GM18858 (cell line): ENCODE results near the gene ENO2.
"Not testable (repeated sequence)": the region's sequence is repeated elsewhere in the genome, so short reads cannot be mapped to it uniquely, and the experiment has no call there.

ENCODE experiments used
- ATAC-seq: cut with Tn5 transposase; IDR thresholded peaks from one replicate; pipeline ENCODE4 v1.9.1; 2021; ENCODE audit not compliant: unreplicated experiment

ENO2 gene

DNA sequence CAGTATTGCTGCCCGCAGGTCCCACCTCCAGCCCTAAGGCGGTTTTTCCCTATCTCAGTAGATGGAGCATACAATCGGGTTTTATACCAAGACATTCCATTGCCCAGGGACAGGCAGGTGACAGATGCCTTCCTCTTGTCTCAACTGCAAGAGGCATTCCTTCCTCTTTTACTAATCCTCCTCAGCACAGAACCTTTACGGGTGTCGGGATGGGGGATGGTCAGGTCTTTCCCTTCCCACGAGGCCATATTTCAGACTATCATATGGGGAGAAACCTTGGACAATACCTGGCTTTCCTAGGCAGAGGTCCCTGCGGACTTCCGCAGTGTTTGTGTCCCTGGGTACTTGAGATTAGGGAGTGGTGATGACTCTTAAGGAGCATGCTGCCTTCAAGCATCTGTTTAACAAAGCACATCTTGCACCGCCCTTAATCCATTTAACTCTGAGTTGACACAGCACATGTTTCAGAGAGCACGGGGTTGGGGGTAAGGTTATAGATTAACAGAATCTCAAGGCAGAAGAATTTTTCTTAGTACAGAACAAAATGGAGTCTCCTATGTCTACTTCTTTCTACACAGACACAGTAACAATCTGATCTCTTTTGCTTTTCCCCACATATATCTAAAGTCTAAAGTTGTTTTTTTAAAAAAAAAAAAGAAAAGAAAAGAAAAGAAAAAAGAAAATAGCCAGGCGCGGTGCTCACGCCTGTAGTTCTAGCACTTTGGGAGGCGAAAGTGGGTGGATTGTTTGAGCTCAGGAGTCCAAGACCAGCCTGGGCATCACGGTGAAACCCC, 28.0 kb upstream of the ENO2 start:
- not testable (repeated sequence) for ATAC-seq

DNA sequence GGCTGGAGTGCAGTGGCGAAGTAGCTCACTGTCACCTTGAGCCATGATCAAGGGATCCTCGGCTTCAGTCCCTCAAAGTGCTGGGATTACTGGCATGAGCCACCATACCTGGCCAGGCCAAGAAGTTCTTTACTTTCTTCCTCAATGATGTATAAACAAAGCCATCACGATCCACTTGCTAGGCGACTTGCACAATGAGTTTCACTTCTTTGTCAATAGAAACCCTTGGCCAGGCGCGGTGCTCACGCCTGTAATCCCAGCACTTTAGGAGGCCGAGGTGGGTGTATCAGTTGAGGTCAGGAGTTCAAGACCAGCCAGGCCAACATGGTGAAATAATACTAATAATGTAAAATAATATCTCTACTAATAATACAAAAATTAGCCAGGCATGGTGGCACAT, 26.9 kb upstream of the ENO2 start:
- no peak for ATAC-seq

GRCh38 chr12:6888360-6888759, 26.0 kb upstream of the ENO2 start:
- ATAC-seq: no peak

- not testable (repeated sequence) for ATAC-seq
Observed at GRCh38 chr12:6888794-6889193, 25.6 kb upstream of the ENO2 start.

DNA sequence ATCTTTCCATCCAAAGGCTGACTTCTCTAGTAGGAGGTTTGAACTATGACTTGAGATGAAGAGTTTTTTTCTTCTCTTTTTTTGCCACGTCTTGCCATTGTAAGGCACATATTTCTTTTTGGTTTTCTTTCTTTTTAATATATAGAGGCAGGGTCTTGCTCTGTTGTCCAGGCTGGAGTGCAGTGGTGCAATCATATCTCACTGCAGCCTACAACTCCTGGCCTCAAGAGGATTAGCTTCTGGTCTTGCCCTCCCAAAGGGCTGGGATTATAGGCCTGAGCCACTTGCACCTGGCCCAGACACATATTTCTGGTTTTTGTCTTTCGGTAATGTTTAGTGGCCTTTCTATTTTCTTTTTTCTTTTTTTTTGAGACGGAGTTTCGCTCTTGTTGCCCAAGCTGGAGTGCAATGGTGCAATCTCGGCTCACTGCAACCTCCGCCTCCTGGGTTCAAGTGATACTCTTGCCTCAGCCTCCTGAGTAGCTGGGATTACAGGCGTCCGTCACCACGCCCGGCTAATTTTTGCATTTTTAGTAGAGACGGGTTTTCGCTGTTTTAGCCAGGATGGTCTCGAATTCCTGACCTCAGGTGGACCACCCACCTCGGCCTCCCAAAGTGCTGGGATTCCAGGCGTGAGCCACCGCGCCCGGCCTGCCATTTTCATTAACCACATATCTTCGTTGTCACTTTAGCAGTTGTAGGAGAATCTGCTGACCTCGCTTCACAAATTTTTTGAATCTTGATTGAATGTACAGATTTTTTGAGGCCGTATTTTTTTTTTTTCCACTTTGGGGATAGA, 24.4 kb upstream of the ENO2 start:
- ATAC-seq: not testable (repeated sequence)

DNA sequence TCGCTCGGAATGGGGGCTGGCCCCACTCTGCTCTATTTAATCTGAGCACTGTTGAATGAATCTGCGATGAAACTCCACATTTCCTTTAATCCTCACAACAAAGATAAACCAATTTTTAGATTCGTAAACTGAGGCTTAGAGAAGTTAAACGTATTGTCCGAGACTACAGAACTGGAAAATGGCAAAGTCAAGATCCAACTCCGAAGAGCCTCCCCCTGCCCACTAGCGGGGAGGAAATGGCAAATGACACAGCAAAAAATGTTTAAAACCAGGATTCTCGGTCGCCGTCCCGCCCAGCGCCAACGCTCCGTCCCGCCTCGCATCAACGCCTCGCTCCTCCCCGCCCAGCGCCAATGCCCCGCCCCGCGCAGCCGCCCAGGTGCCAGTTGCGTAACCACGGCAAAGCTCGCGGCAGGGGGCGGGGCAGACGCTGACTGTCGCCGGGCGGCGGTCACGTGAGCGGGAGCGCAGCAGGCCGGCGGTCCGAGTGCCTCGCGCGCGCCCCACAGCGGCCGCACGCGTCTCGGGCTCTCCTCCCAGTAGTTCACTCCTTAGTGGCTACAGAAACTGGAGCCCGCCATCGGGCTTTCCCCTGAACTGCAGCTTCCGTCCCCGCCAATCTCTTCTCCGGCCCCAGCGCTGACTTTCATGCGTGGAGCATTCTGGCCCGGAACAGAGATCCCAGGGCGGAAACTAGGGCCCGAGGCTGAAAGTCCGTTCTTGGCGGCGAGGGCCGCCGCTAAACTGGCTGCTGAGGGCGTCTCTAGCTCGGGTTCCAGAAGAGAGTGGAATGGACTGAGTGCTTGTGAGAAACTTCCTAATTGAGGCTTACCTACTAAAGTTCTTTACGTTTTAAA, 23.4 kb upstream of the ENO2 start:
- peak; percentile 86 for ATAC-seq

DNA sequence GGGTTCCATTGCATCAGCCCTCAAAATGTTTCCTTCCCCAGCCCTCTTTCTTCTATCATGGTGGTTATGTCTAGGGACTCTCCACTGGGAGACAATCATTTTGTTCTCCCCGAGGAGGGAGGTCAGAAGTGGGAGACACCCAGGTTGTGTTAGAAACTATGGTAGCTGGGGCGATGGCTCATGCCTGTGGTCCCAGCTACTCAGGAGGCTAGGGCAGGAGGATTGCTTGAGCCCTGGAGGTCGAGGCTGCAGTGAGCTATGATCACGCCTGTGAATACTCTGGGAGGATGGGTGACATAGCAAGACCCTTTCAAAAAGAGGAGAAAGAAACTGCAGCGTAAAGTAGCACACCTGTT, 22.8 kb upstream of the ENO2 start:
- no peak for ATAC-seq

DNA sequence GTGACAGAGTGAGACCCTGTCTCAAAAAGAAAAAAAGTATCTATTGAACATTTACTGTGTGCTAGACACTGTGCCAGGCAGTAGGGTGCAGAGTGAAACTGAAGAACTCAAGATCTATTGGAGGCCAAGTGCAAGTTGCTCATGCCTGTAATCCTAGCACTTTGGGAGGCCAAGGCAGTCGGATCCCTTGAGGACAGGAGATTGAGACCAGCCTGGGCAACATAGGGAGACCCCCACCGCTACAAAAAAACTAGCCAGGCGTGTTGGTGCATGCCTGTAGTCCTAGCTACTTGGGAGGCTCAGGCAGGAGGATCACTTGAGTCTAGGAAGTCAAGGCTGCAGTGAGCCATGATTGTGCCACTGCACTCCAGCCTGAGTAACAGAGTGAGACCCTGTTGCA, 21.7 kb upstream of the ENO2 start:
- not testable (repeated sequence) for ATAC-seq

GRCh38 chr12:6894321-6894720, 20.1 kb upstream of the ENO2 start:
- ATAC-seq: no peak

DNA sequence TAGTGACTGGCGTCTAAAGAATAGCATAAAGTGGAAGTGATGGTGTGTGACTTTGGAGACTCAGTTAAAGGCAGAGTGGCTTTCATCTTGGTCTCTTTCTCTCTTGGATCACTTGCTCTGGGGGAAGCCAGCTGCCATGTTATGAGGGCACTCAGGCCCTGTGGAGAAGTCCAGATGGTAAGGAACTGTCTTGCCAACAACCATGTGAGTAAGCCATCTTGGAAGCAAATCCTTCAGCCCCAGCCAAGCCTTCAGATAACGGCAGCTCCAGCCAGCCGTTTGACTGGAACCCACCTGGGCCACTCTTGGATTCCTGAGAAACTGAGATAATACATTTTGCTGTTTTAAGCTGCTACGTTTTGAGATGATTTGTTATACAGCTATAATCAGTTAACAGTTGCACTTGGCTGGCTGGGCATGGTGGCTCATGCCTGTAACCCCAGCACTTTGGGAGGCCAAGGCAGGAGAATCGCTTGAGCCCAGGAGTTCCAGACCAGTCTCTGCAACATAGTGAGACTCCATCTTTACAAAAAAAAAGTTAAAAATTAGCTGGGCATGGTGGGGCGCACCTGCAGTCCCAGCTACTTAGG, 17.4 kb upstream of the ENO2 start:
- ATAC-seq: no peak

DNA sequence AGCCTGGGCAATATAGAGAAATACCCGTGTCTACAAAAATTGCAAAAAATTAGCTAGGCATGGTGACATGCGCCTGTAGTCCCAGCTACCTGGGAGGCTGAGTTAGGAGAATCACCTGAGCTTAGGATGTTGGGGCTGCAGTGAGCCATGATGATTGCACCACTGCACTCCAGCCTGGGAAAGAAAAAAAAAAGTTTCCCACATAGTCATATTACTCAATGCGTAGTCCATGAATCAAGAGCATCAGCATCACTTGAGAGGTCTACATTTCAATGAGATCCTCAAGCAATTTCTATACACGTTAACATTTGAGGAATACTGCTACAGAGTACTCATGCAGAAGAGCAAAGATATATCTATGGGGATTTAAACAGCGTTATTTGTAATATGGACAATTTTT, 15.0 kb upstream of the ENO2 start:
- ATAC-seq: no peak

DNA sequence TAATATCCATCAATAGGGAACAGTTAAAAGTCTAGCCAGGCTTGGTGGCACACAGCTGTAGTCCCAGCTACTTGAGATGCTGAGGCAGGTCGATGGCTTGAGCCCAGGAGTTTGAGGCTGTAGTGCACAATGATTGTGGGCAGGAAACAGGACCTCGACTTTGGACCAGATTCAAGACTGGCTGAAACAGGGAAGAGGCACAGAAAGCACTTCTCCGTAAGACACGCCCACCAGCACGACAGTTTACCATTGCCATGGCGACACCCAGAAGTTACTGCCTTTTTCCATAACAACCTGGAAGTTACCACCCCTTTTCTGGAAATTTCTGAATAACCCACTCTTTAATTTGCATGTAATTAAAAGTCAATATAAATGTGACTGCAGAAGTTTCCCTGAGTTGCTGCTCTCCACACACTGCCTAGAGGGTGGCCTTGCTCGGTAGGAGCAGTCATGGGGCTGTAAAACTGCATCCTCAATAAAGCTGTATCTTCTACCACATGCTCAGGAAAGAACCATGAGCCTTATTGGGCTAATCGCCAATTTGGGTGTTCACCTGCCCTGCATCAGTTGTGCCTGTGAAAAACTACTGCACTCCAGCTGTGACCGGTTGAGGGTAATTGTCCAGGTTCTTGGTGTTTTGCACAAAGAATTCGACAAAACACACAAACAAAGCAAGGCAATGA, 14.4 kb upstream of the ENO2 start:
- ATAC-seq: no peak

DNA sequence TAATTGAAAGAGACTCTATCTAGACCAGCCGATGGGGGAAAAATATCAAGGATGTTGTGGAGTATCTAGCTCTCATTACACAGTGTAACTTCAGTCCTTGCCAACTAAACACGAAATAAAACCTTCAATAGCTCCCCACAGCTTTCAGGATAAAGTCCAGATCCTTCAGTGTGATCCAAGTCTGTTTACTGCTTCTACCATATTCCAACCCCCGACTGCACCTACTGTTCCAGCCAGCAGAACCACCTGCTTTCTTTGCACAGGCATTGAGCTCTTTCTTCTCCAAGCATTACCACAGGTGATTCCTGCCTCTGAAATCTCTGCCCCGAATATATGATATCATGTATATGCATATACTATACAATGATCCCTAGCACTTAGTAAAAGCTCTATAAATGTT, 11.9 kb upstream of the ENO2 start:
- no peak for ATAC-seq

GRCh38 chr12:6903722-6904121, 10.7 kb upstream of the ENO2 start:
- no peak for ATAC-seq

DNA sequence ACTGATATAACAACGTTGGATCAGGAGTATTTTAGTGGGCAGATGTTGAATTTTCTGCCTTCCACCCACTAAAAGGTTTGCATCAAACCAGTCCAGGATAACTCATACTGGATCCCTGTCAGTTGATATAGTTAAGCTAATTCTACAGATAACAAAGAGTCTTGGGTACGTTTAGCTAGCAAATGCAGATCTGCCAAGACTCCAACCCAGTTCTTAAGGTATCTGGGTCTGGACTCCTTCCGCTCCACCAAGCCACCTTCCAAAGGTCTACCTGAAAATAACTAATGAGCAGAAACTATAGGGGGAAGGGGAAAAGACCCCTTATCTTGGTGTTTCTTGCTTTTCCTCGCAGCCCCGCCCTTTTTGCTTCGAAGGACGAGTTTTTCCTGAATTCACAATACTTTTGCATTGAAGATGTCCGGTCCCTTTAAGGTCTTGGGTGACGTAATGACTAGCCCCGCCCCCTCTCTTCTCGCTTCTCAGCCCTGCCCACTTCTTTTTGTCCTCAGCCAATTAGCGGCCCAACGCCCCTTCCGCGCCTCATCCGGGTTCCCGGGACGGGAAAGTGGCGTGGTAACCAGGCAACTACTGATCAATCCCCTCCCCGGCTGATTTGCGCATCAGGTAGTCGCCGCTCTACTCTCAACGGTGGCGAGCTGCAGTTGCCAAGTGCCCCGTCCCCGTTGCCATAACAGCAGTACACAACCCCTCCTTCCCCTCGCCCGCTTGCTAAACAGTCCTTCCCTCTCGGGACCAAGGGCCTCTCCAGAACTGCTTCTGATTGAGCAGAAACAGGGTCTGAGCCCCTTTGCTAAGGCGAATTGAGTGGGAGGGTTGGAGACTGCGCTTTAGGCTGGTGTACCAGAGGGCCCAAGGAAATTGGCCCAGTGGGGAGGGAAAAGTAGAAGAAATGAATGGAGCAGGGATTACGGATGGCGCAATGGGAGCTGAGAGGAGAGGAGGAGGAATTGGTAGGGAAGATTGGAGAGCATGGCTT, 9.8 kb upstream of the ENO2 start, which contains the start of gene LRRC23:
Gene LRRC23, plus strand, starts transcription at position 543 of the 997 bp plus-strand sequence. CDS start 812 bp downstream, outside the sequence.
- peak; percentile 68 for ATAC-seq

- no peak for ATAC-seq
Observed at GRCh38 chr12:6905414-6906040, 8.9 kb upstream of the ENO2 start.

DNA sequence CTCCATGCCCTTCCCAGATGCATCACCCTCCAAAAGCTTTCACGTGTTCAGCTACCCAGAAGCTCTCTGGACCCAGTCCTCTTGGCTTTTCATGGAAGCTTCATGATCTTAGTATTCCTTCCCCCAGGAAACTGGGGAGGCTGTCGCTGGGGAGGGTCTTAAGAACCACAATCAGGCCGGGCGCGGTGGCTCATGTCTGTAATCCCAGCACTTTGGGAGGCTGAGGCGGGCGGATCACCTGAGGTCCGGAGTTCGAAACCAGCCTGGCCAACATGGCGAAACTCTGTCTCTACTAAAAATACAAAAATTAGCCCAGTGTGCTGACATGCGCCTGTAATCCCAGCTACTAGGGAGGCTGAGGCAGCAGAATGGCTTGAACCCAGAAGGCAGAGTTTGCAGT, 6.2 kb upstream of the ENO2 start:
- ATAC-seq: not testable (repeated sequence)

DNA sequence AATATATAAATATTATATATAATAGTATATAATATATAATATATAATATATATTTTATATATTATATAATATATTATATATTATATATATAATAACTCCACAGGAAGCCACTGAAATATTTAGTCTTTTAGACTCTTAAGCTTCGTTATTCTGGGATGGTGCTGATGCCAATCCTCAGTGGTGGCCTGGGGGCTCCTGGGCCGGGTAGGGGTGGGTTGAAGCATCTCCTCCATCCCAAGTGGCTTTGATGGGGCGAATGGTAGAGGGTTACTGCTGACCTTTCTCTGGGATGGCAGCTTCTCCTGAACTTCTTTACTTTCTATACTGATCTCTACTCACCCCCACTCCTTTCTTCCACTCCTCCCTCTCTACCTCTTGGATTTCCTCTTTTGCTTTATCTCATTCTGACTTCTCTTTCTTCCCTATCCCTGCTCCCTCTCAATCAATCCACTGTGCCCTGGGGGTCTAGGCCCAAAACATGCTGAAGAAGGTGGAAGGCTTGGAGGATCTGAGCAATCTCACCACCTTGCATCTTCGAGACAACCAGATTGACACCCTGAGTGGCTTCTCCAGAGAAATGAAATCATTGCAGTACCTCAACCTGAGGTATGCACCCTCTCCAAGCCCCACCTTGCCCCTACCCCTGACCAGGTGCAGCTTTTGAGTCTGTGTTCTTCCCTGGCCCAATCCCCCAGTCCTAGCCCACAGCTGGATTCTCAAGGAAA, 4.8 kb upstream of the ENO2 start:
- no peak for ATAC-seq
